MM.1S (cell line): ENCODE measurements around the gene PIAS2.

ENCODE experiments used
- DNase-seq: peaks from one replicate; pipeline ENCODE4 v3.0.0-alpha.2; 2015
- H2AFZ ChIP-seq: fragments of 300-600 bp; sonication (generic); 2 replicates; pipeline ENCODE4 v1.6.0; 2016; ENCODE audit warnings: antibody characterized with exemption, low read length
- H3F3A ChIP-seq: fragments of 300-600 bp; sonication (generic); 2 replicates; pipeline ENCODE4 v1.6.1; 2016; ENCODE audit warnings: mild to moderate bottlenecking, antibody characterized with exemption, low read length, moderate library complexity, mixed read lengths; ENCODE audit not compliant: insufficient read depth
- H3K27ac ChIP-seq: fragments of 300-600 bp; sonication (generic); 2 replicates; pipeline ENCODE4 v1.5.1; 2016; ENCODE audit warnings: mild to moderate bottlenecking, low read length
- H3K27me3 ChIP-seq: fragments of 300-600 bp; sonication (generic); replicated peaks from 2 replicates; pipeline ENCODE4 v1.6.0; 2016; ENCODE audit warnings: low read length; ENCODE audit not compliant: insufficient read depth
- H3K36me3 ChIP-seq: fragments of 300-600 bp; sonication (generic); replicated peaks from 2 replicates; pipeline ENCODE4 v1.6.1; 2016; ENCODE audit warnings: mild to moderate bottlenecking, low read length, mixed read lengths; ENCODE audit not compliant: insufficient read depth
- H3K4me1 ChIP-seq: fragments of 300-600 bp; sonication (generic); 2 replicates; pipeline ENCODE4 v1.6.1; 2016; ENCODE audit warnings: low read length, mixed read lengths
- H3K4me2 ChIP-seq: fragments of 300-600 bp; sonication (generic); 2 replicates; pipeline ENCODE4 v1.6.0; 2016; ENCODE audit warnings: low read depth, low read length
- H3K4me3 ChIP-seq: fragments of 300-600 bp; sonication (generic); 2 replicates; pipeline ENCODE4 v1.5.1; 2016; ENCODE audit warnings: low read length, mixed read lengths
- H3K79me2 ChIP-seq: fragments of 300-600 bp; sonication (generic); 2 replicates; pipeline ENCODE4 v1.6.1; 2016; ENCODE audit warnings: mixed run types, low read length, mixed read lengths
- H3K9ac ChIP-seq: fragments of 300-600 bp; sonication (generic); 2 replicates; pipeline ENCODE4 v1.6.1; 2016; ENCODE audit warnings: low read length, mixed read lengths
- H3K9me2 ChIP-seq: fragments of 300-600 bp; sonication (generic); replicated peaks from 2 replicates; pipeline ENCODE4 v1.6.1; 2016; ENCODE audit warnings: mild to moderate bottlenecking, low read length, mixed read lengths; ENCODE audit not compliant: insufficient read depth
- H3K9me3 ChIP-seq: fragments of 300-600 bp; sonication (generic); replicated peaks from 2 replicates; pipeline ENCODE4 v1.6.1; 2016; ENCODE audit warnings: mild to moderate bottlenecking, low read length, mixed read lengths; ENCODE audit not compliant: insufficient read depth
- H4K20me1 ChIP-seq: fragments of 300-600 bp; sonication (generic); 2 replicates; pipeline ENCODE4 v1.6.1; 2016; ENCODE audit warnings: mild to moderate bottlenecking, low read length, moderate library complexity, mixed read lengths; ENCODE audit not compliant: insufficient read depth
- CTCF ChIP-seq: fragments of 300-600 bp; sonication (generic); IDR thresholded peaks from 2 replicates; pipeline ENCODE4 v1.5.1; 2016; ENCODE audit warnings: antibody characterized with exemption, low read length, mixed read lengths
- EZH2 ChIP-seq: fragments of 300-600 bp; sonication (generic); optimal IDR thresholded peaks from 2 replicates; pipeline ENCODE3; 2017; ENCODE audit warnings: low read depth, mild to moderate bottlenecking, antibody characterized with exemption, low read length, mixed read lengths
- EZH2phosphoT487 ChIP-seq: fragments of 300-600 bp; sonication (generic); IDR thresholded peaks from 2 replicates; pipeline ENCODE4 v1.6.1; 2018; ENCODE audit warnings: antibody characterized with exemption, low read length

Gene PIAS2

DNA sequence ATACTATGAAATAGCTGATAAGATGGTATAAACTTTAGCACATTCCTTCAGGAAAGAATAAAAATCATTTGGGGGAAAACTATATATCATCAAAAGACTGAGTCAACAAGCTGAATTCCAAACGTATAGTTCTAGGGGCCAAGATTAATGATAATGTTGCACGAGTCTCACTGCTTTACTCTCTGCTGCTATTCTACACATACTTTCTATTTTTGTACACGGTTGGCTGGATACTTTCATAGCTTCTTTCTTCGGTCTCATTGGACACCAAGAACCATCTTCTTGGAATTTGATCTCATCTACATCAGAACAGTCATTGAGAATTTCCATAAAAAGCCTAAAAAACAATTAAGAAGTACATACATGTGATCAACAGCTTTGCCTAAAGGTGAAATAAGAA lies 87.8 kb downstream of the PIAS2 start:
- no peaks in the 10 kb centered on the region for H3F3A ChIP-seq
- H3K4me3 ChIP-seq = no peak overlapping the region
- no peak for TF ChIP-seq EZH2phosphoT487
- TF ChIP-seq CTCF = no peak
- TF ChIP-seq EZH2 = no peak
- peaks cover 5% of the 10 kb centered on the region; the same call in 1 of the 2 replicates for H3K36me3 ChIP-seq
- H3K79me2 ChIP-seq = no peaks in the 10 kb centered on the region
- no peaks in the 10 kb centered on the region for H3K4me1 ChIP-seq
- no peaks in the 10 kb centered on the region for H4K20me1 ChIP-seq
- H2AFZ ChIP-seq = no peak overlapping the region
- no peak overlapping the region for H3K4me2 ChIP-seq
- no peak overlapping the region for H3K27ac ChIP-seq
- H3K27me3 ChIP-seq = no peaks in the 10 kb centered on the region
- no peaks in the 10 kb centered on the region for H3K9me2 ChIP-seq
- H3K9ac ChIP-seq = no peak overlapping the region
- no peaks in the 10 kb centered on the region for H3K9me3 ChIP-seq
- no peak for DNase-seq

GRCh38 chr18:46821856-46822711 lies 95.2 kb downstream of the PIAS2 start:
- no peaks in the 10 kb centered on the region for H3K9me3 ChIP-seq
- H3K4me2 ChIP-seq = no peak overlapping the region
- H4K20me1 ChIP-seq = no peaks in the 10 kb centered on the region
- H3K27me3 ChIP-seq = no peaks in the 10 kb centered on the region
- H3F3A ChIP-seq = no peaks in the 10 kb centered on the region
- H3K79me2 ChIP-seq = no peaks in the 10 kb centered on the region
- no peaks in the 10 kb centered on the region for H3K4me1 ChIP-seq
- H2AFZ ChIP-seq = no peak overlapping the region
- TF ChIP-seq EZH2phosphoT487 = no peak
- no peak for TF ChIP-seq CTCF
- TF ChIP-seq EZH2 = no peak
- DNase-seq = no peak
- peaks cover under 1% of the 10 kb centered on the region; the same call in 1 of the 2 replicates for H3K36me3 ChIP-seq
- H3K9ac ChIP-seq = no peak overlapping the region
- no peak overlapping the region for H3K4me3 ChIP-seq
- no peak overlapping the region for H3K27ac ChIP-seq
- no peaks in the 10 kb centered on the region for H3K9me2 ChIP-seq

GRCh38 chr18:46820863-46821262 lies 96.4 kb downstream of the PIAS2 start:
- no peaks in the 10 kb centered on the region for H3F3A ChIP-seq
- H3K9me2 ChIP-seq = no peaks in the 10 kb centered on the region
- H4K20me1 ChIP-seq = no peaks in the 10 kb centered on the region
- H3K9ac ChIP-seq = no peak overlapping the region
- no peak overlapping the region for H3K4me2 ChIP-seq
- H3K9me3 ChIP-seq = no peaks in the 10 kb centered on the region
- H3K36me3 ChIP-seq = no peaks in the 10 kb centered on the region
- H3K27me3 ChIP-seq = no peaks in the 10 kb centered on the region
- H3K27ac ChIP-seq = no peak overlapping the region
- H2AFZ ChIP-seq = no peak overlapping the region
- TF ChIP-seq EZH2 (no peak), EZH2phosphoT487 (no peak), CTCF (no peak)
- DNase-seq = no peak
- no peak overlapping the region for H3K4me3 ChIP-seq
- no peaks in the 10 kb centered on the region for H3K79me2 ChIP-seq
- no peaks in the 10 kb centered on the region for H3K4me1 ChIP-seq
